CD14-positive monocyte (primary cell): ENCODE measurements around the gene CHCHD6. TPM values are rescaled to one million over a fixed set of nuclear protein-coding genes. Genes with fewer than 3 reads are reported as not detected.

Experiments used
- DNase-seq, 3 donors: peaks; one replicate each; pipeline ENCODE4 v3.0.0-alpha.2; 2011 to 2022
- H2AFZ ChIP-seq: 2 replicates; pipeline ENCODE4 v1.6.0; 2012; ENCODE audit warnings: mild to moderate bottlenecking, low read depth, low read length, inconsistent platforms; ENCODE audit not compliant: insufficient read depth, poor library complexity, severe bottlenecking
- H3K27ac ChIP-seq, 2 donors: 1 replicate in 1 of 2; 2 replicates in 1 of 2; pipeline ENCODE4 v1.5.1; 2012 to 2013; ENCODE audit warnings: low read length in 2 of 2, control low read depth in 1 of 2, inconsistent platforms in 1 of 2, low read depth in 1 of 2, mild to moderate bottlenecking in 1 of 2
- H3K27me3 ChIP-seq, 2 donors: one replicate each; pipeline versions ENCODE4 v1.6.0 to v1.6.1; 2011 to 2013; ENCODE audit warnings: low read length in 2 of 2; ENCODE audit not compliant: control insufficient read depth in 2 of 2, insufficient read depth in 2 of 2
- H3K36me3 ChIP-seq, 2 donors: replicated peaks in 1 of 2; 1 replicate in 1 of 2; 2 replicates in 1 of 2; pipeline versions ENCODE4 v1.5.1 to v1.6.1; 2012 to 2013; ENCODE audit warnings: low read length in 2 of 2, control low read depth in 1 of 2, inconsistent platforms in 1 of 2, mild to moderate bottlenecking in 1 of 2; ENCODE audit not compliant: insufficient read depth in 2 of 2, control insufficient read depth in 1 of 2
- H3K4me1 ChIP-seq, 2 donors: 1 replicate in 1 of 2; 2 replicates in 1 of 2; pipeline versions ENCODE4 v1.5.1 to v1.6.1; 2012 to 2013; ENCODE audit warnings: low read length in 2 of 2, control low read depth in 1 of 2, inconsistent platforms in 1 of 2, mild to moderate bottlenecking in 1 of 2, moderate library complexity in 1 of 2; ENCODE audit not compliant: insufficient read depth in 2 of 2, control insufficient read depth in 1 of 2
- H3K4me2 ChIP-seq: replicated peaks from 2 replicates; pipeline ENCODE3; 2012; ENCODE audit warnings: low read length, moderate library complexity, mild to moderate bottlenecking; ENCODE audit not compliant: poor library complexity, severe bottlenecking; ENCODE audit errors: extremely low read depth
- H3K4me3 ChIP-seq, 3 experiments: fragments of 200-600 bp in 1 of 3; sonication (generic) in 1 of 3; replicated peaks in 1 of 3; 1 replicate in 2 of 3; 2 replicates in 1 of 3; pipeline ENCODE4 v1.5.1; 2011 to 2013; ENCODE audit warnings: low read length in 3 of 3, mild to moderate bottlenecking in 3 of 3, control low read depth in 2 of 3, low read depth in 2 of 3, inconsistent platforms in 1 of 3, moderate library complexity in 1 of 3
- H3K79me2 ChIP-seq: 2 replicates; pipeline ENCODE4 v1.6.0; 2012; ENCODE audit warnings: mild to moderate bottlenecking, control low read depth, inconsistent platforms, low read length, moderate library complexity; ENCODE audit not compliant: insufficient read depth
- H3K9ac ChIP-seq: 2 replicates; pipeline ENCODE4 v1.6.0; 2017; ENCODE audit warnings: low read length, mild to moderate bottlenecking; ENCODE audit not compliant: insufficient read depth, poor library complexity, severe bottlenecking
- H3K9me3 ChIP-seq, 2 donors: replicated peaks in 1 of 2; 1 replicate in 1 of 2; 2 replicates in 1 of 2; pipeline versions ENCODE4 v1.5.1 to v1.6.1; 2012 to 2013; ENCODE audit warnings: low read length in 2 of 2, control low read depth in 1 of 2; ENCODE audit not compliant: control insufficient read depth in 1 of 2, insufficient read depth in 1 of 2
- H4K20me1 ChIP-seq: 2 replicates; pipeline ENCODE4 v1.6.0; 2012; ENCODE audit warnings: mild to moderate bottlenecking, low read length, control low read depth, moderate library complexity; ENCODE audit not compliant: insufficient read depth
- H3K27ac Mint-ChIP-seq, 7 donors: one replicate each; pipeline ENCODE4 v1.8.0; 2020; ENCODE audit warnings: mild to moderate bottlenecking in 7 of 7, mixed read lengths in 7 of 7, moderate library complexity in 6 of 7, inconsistent platforms in 2 of 7
- H3K27me3 Mint-ChIP-seq, 3 donors: one replicate each; pipeline ENCODE4 v1.8.0; 2021 to 2022; ENCODE audit warnings: low read depth in 3 of 3, mild to moderate bottlenecking in 3 of 3, mixed read lengths in 3 of 3, moderate library complexity in 3 of 3, inconsistent platforms in 1 of 3
- H3K36me3 Mint-ChIP-seq, 2 donors: one replicate each; pipeline ENCODE4 v1.8.0; 2020; ENCODE audit warnings: mixed read lengths in 2 of 2, inconsistent platforms in 1 of 2, mild to moderate bottlenecking in 1 of 2
- H3K4me1 Mint-ChIP-seq: one replicate; pipeline ENCODE4 v1.8.0; 2020; ENCODE audit warnings: mild to moderate bottlenecking, mixed read lengths
- H3K4me3 Mint-ChIP-seq, 2 donors: one replicate each; pipeline ENCODE4 v1.8.0; 2020; ENCODE audit warnings: mild to moderate bottlenecking in 2 of 2, mixed read lengths in 2 of 2, moderate library complexity in 1 of 2
- H3K9me3 Mint-ChIP-seq, 7 donors: one replicate each; pipeline ENCODE4 v1.8.0; 2020 to 2022; ENCODE audit warnings: mixed read lengths in 7 of 7, mild to moderate bottlenecking in 6 of 7, moderate library complexity in 6 of 7, inconsistent platforms in 2 of 7
- CTCF ChIP-seq: fragments of 200-600 bp; IDR thresholded peaks from one replicate; pipeline ENCODE4 v1.8.0; 2022; ENCODE audit warnings: antibody characterized with exemption, mild to moderate bottlenecking
- WGBS: methylation state at CpG from one replicate; pipeline ENCODE4 v1.1.5; 2013; ENCODE audit warnings: missing lambda C conversion rate; ENCODE audit not compliant: insufficient coverage; 5-methylcytosine and 5-hydroxymethylcytosine counted together
- intact Hi-C, 2 donors: fragments of 100-400 bp; cut with micrococcal nuclease; formaldehyde crosslinking; loops; one replicate each; pipeline versions ENCODE4 v1.15.0 to v1.15.1; 2023
- polyA plus RNA-seq, 3 donors: library from polyadenylated mRNA; depleted of rRNA in 1 of 3; unstranded in 2 of 3; stranded (reverse) in 1 of 3; fragments of 300-500 nt in 2 of 3; fragments of >200 nt in 1 of 3; fragmentation: Illumina TruSeq in 2 of 3; gene quantifications; 1 replicate in 2 of 3; 2 replicates in 1 of 3; pipeline ENCODE4 v1.2.3, GENCODE V29; 2012 to 2021

The CHCHD6 gene
- polyA plus RNA-seq, 3 donors = 1.1 to 1.8 (median 1.8) TPM

GRCh38 chr3:126965526-126966080 lies 261.6 kb downstream of the CHCHD6 start:
- H3K36me3 ChIP-seq = no peaks in the 10 kb centered on the region
- H3K4me2 ChIP-seq = no peak overlapping the region

GRCh38 chr3:126967386-126967785 lies 263.3 kb downstream of the CHCHD6 start:
- Histone ChIP-seq H3K27me3 (peaks cover 0 to 29% of the 10 kb centered on the region in 2 donors), H3K4me3 (no peak overlapping the region), H3K4me1 (no peaks in the 10 kb centered on the region), H3K27ac (no peak overlapping the region), H3K9ac (no peak overlapping the region), H4K20me1 (no peaks in the 10 kb centered on the region), H3K36me3 (no peaks in the 10 kb centered on the region), H3K79me2 (no peaks in the 10 kb centered on the region), H2AFZ (no peak overlapping the region), H3K4me2 (no peak overlapping the region), H3K9me3 (no peaks in the 10 kb centered on the region)
- H3K36me3 Mint-ChIP-seq = no peaks in the 10 kb centered on the region
- H3K9me3 Mint-ChIP-seq = peaks cover 0 to 3% (median 0%) of the 10 kb centered on the region in 7 donors
- no peaks in the 10 kb centered on the region for H3K4me1 Mint-ChIP-seq
- H3K4me3 Mint-ChIP-seq = no peak overlapping the region
- H3K27ac Mint-ChIP-seq = no peak overlapping the region
- WGBS = 92% methylated on average over 7 of the region's 10 CpGs
- H3K27me3 Mint-ChIP-seq = peaks cover 10 to 54% (median 29%) of the 10 kb centered on the region in 3 donors
- no peak for TF ChIP-seq CTCF
- intact Hi-C loops = no loop called here
- DNase-seq = no peak

More at GRCh38 chr3:126965526-126966080, 261.6 kb downstream of the CHCHD6 start:
- Histone ChIP-seq H3K4me1 (no peaks in the 10 kb centered on the region), H3K9me3 (no peaks in the 10 kb centered on the region), H3K4me3 (no peak overlapping the region), H3K9ac (no peak overlapping the region), H4K20me1 (no peaks in the 10 kb centered on the region), H3K27ac (no peak overlapping the region), H3K27me3 (peaks cover 0 to 23% of the 10 kb centered on the region in 2 donors), H2AFZ (no peak overlapping the region), H3K79me2 (no peaks in the 10 kb centered on the region)
- DNase-seq = no peak
- no peak overlapping the region for H3K27ac Mint-ChIP-seq
- no peak for TF ChIP-seq CTCF
- no peak overlapping the region for H3K4me3 Mint-ChIP-seq
- intact Hi-C loops = no loop called here
- no peaks in the 10 kb centered on the region for H3K4me1 Mint-ChIP-seq
- no peaks in the 10 kb centered on the region for H3K36me3 Mint-ChIP-seq
- whole genome bisulfite sequencing = 87% methylated on average over 6 of the region's 9 CpGs
- H3K27me3 Mint-ChIP-seq = peaks cover 6 to 43% (median 24%) of the 10 kb centered on the region in 3 donors
- H3K9me3 Mint-ChIP-seq = peaks cover 0 to 2% (median 0%) of the 10 kb centered on the region in 7 donors
